Transverse colon (tissue), 4 donors: Measurements from ENCODE around the gene ANKS1B. TPM values are rescaled to one million over a fixed set of nuclear protein-coding genes. Genes with fewer than 3 reads are reported as not detected.

Experiments
- DNase-seq: peaks from one replicate; pipeline ENCODE4 v3.0.0-alpha.2; 2019
- H3K27ac ChIP-seq, 4 donors: fragments of 200-600 bp; sonication (generic); 2 replicates each; pipeline ENCODE4 v1.5.1; 2016 to 2018; ENCODE audit warnings: inconsistent platforms in 4 of 4
- H3K27me3 ChIP-seq: fragments of 200-600 bp; sonication (generic); 2 replicates; pipeline ENCODE4 v1.5.1; 2017; ENCODE audit warnings: inconsistent platforms
- H3K36me3 ChIP-seq, 4 donors: fragments of 200-600 bp; sonication (generic); 2 replicates each; pipeline ENCODE4 v1.5.1; 2017 to 2019; ENCODE audit warnings: inconsistent platforms in 4 of 4
- H3K4me1 ChIP-seq, 4 donors: fragments of 200-600 bp; sonication (generic); 2 replicates each; pipeline ENCODE4 v1.5.1; 2017 to 2020; ENCODE audit warnings: inconsistent platforms in 4 of 4
- H3K4me3 ChIP-seq, 4 donors: fragments of 200-600 bp; sonication (generic); 1 replicate in 1 of 4; 2 replicates in 3 of 4; pipeline versions ENCODE4 v1.5.1 to v1.6.1; 2017 to 2019; ENCODE audit warnings: inconsistent platforms in 4 of 4
- H3K9me3 ChIP-seq, 2 donors: fragments of 200-600 bp; sonication (generic); 2 replicates each; pipeline ENCODE4 v1.5.1; 2017 to 2019; ENCODE audit warnings: inconsistent platforms in 2 of 2
- CTCF ChIP-seq, 5 experiments: fragments of 200-600 bp in 3 of 5; fragments of 450-650 bp in 2 of 5; sonication (generic) in 3 of 5; IDR thresholded peaks; 1 replicate in 2 of 5; 2 replicates in 3 of 5; pipeline ENCODE4 v1.5.1; 2016 to 2017; ENCODE audit warnings: antibody characterized with exemption in 5 of 5, inconsistent platforms in 3 of 5, mild to moderate bottlenecking in 2 of 5, moderate library complexity in 1 of 5
- EP300 ChIP-seq: sonication (generic); formaldehyde crosslinking; IDR thresholded peaks from one replicate; pipeline ENCODE4 v1.6.1; 2017; ENCODE audit warnings: antibody characterized with exemption, low read depth
- POLR2A ChIP-seq: fragments of 450-650 bp; IDR thresholded peaks from one replicate; pipeline ENCODE4 v1.6.1; 2016; ENCODE audit warnings: antibody characterized with exemption, mild to moderate bottlenecking, moderate library complexity
- POLR2AphosphoS5 ChIP-seq, 3 donors: sonication (generic); formaldehyde crosslinking; IDR thresholded peaks; one replicate each; pipeline ENCODE4 v1.6.1; 2016; ENCODE audit warnings: antibody characterized with exemption in 3 of 3
- WGBS, 2 donors: methylation state at CpG; one replicate each; pipeline ENCODE4 v1.1.5; 2018; ENCODE audit warnings: low coverage in 1 of 2; 5-methylcytosine and 5-hydroxymethylcytosine counted together
- in situ Hi-C, 4 donors: fragments of 200-750 bp; cut with MboI; loops; one replicate each; pipeline versions ENCODE4 v1.15.0 to v1.15.1; 2017; ENCODE audit warnings: low sequenced_read_pairs in 3 of 4, low pct_ligation_motif_present in 1 of 4, low pct_unique_long_range_greater_than_20kb in 1 of 4
- intact Hi-C: fragments of 100-400 bp; cut with DNase I; formaldehyde crosslinking; loops from one replicate; pipeline ENCODE4 v1.15.1; 2023; ENCODE audit warnings: low total_unique reads
- total RNA-seq, 4 donors: library from RNA; depleted of rRNA; stranded (reverse); fragments of >200 nt; gene quantifications; one replicate each; pipeline ENCODE4 v1.1.0, GENCODE V29; 2016

Gene ANKS1B
- total RNA-seq, 4 donors from 2014 or later = 1.4 to 6.4 (median 3.5) TPM; not detected in 1

DNA sequence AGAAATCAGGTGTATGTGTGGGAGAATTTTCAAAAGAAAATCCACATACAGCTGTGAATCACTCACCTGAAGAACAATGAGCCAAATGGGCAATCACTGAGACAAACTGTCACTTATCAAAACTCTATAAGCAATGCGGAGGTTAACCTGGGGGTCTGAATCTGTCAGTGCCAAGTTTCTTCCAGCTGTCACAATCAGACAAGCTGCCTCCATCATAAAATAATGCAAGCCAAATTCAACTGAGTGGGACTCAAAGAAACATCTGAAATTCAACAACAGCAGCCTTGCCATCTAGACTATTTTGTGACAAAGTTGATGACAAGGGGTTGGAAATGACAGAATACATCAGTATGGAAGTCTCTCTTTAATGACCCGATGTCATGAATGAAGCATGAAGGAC lies 276.9 kb downstream of the ANKS1B start:
- Histone ChIP-seq H3K4me1 (no peaks in the 10 kb centered on the region), H3K27me3 (no peaks in the 10 kb centered on the region), H3K4me3 (no peak overlapping the region), H3K36me3 (no peaks in the 10 kb centered on the region), H3K27ac (no peak overlapping the region), H3K9me3 (no peaks in the 10 kb centered on the region)
- WGBS, 2 donors = 90 to 92% methylated on average over 2 of the region's 2 CpGs
- no peak for DNase-seq
- TF ChIP-seq POLR2A (no peak), POLR2AphosphoS5 (IDR thresholded peaks at IDR 0.05) (no peak), EP300 (no peak), CTCF (IDR thresholded peaks at IDR 0.05) (no peak)
- in situ Hi-C loops (no loop called here), intact Hi-C loops (no loop called here)

GRCh38 chr12:99706736-99707473 lies 277.8 kb downstream of the ANKS1B start:
- no peaks in the 10 kb centered on the region for H3K4me1 ChIP-seq
- no peak overlapping the region for H3K27ac ChIP-seq
- WGBS, 2 donors = 65 to 76% methylated on average over 2 to 6 of the region's 6 CpGs
- intact Hi-C loops = no loop called here
- no peaks in the 10 kb centered on the region for H3K9me3 ChIP-seq
- in situ Hi-C loops = no loop called here
- DNase-seq = no peak
- H3K4me3 ChIP-seq = no peak overlapping the region
- no peaks in the 10 kb centered on the region for H3K36me3 ChIP-seq
- H3K27me3 ChIP-seq = no peaks in the 10 kb centered on the region
- no peak for TF ChIP-seq POLR2A
- TF ChIP-seq EP300 = no peak
- TF ChIP-seq POLR2AphosphoS5 (IDR thresholded peaks at IDR 0.05) = no peak
- TF ChIP-seq CTCF (IDR thresholded peaks at IDR 0.05) = no peak

DNA sequence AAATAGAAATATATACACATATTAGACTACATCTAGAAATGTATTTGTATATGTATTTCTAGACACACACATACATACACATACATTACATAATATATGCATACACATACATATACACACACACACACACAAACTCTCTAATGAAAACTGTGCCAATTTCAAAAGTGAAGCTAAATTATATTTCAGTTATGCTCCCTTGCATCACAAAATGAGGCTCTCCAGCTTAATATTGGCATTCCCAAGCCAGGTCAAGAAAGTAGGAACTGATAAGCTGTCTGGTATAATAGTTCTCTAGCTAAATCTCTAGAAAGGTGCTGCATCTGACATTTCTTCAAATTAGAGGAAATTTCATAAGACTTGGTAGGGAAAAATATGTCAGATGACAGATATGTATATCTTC lies 280.3 kb downstream of the ANKS1B start:
- no peak overlapping the region for H3K4me3 ChIP-seq
- no peaks in the 10 kb centered on the region for H3K4me1 ChIP-seq
- TF ChIP-seq EP300 (no peak), POLR2A (no peak), POLR2AphosphoS5 (IDR thresholded peaks at IDR 0.05) (no peak), CTCF (IDR thresholded peaks at IDR 0.05) (no peak)
- intact Hi-C loops = no loop called here
- no peaks in the 10 kb centered on the region for H3K36me3 ChIP-seq
- no peaks in the 10 kb centered on the region for H3K27me3 ChIP-seq
- H3K27ac ChIP-seq = no peak overlapping the region
- no peak for DNase-seq
- in situ Hi-C loops = no loop called here
- H3K9me3 ChIP-seq = no peaks in the 10 kb centered on the region

GRCh38 chr12:99704036-99704435 lies 280.7 kb downstream of the ANKS1B start:
- TF ChIP-seq POLR2A (no peak), EP300 (no peak), POLR2AphosphoS5 (IDR thresholded peaks at IDR 0.05) (no peak), CTCF (IDR thresholded peaks at IDR 0.05) (no peak)
- no peaks in the 10 kb centered on the region for H3K27me3 ChIP-seq
- 33% methylated on average over 1 of the region's 1 CpG; no CpG with 5 or more reads in 1 of the 2 donors for WGBS, 2 donors
- in situ Hi-C loops (no loop called here), intact Hi-C loops (no loop called here)
- no peaks in the 10 kb centered on the region for H3K9me3 ChIP-seq
- H3K4me1 ChIP-seq = no peaks in the 10 kb centered on the region
- H3K4me3 ChIP-seq = no peak overlapping the region
- no peaks in the 10 kb centered on the region for H3K36me3 ChIP-seq
- no peak for DNase-seq
- H3K27ac ChIP-seq = no peak overlapping the region
